HEK293 (cell line): ENCODE results near the gene DIS3L2.

Experiments
- CTCF ChIA-PET: fragments of 350-600 bp; formaldehyde crosslinking; extraction: SDS; loops from one replicate; lab custom pipeline; 2021; ENCODE audit warnings: antibody characterized with exemption; lab: Yijun Ruan, JAX
- POLR2A ChIA-PET: fragments of 300-600 bp; formaldehyde crosslinking; extraction: SDS; loops from one replicate; lab custom pipeline; 2020; ENCODE audit warnings: antibody characterized with exemption, inconsistent platforms; lab: Yijun Ruan, JAX
- H3K27ac ChIP-seq: fragments of 200-500 bp; sonication (Bioruptor generic); 2 replicates; pipeline ENCODE4 v1.5.1; 2014; ENCODE audit warnings: low read depth, low read length, control low read depth, inconsistent platforms; ENCODE audit errors: extremely low read depth
- H3K36me3 ChIP-seq, 2 experiments: fragments of 200-500 bp in 1 of 2; sonication (Bioruptor generic) in 1 of 2; 1 replicate in 1 of 2; 2 replicates in 1 of 2; pipeline ENCODE4 v1.5.1; 2014 to 2017; ENCODE audit warnings: inconsistent platforms in 2 of 2, low read length in 2 of 2; ENCODE audit not compliant: control insufficient read depth in 2 of 2, insufficient read depth in 1 of 2
- H3K4me1 ChIP-seq: fragments of 200-500 bp; sonication (Bioruptor generic); 2 replicates; pipeline ENCODE4 v1.5.1; 2014; ENCODE audit warnings: mild to moderate bottlenecking, low read length, inconsistent platforms; ENCODE audit not compliant: control insufficient read depth, insufficient read depth
- H3K4me3 ChIP-seq: 2 replicates; pipeline ENCODE4 v1.5.1; 2011; ENCODE audit warnings: low read depth, mild to moderate bottlenecking, control low read depth, low read length, moderate library complexity
- H3K9me3 ChIP-seq: fragments of 200-500 bp; sonication (Bioruptor generic); 2 replicates; pipeline ENCODE4 v1.5.1; 2014; ENCODE audit warnings: low read depth, low read length, inconsistent platforms; ENCODE audit not compliant: control insufficient read depth, insufficient read depth
- BCL11B ChIP-seq: fragments of 450-650 bp; formaldehyde crosslinking; IDR thresholded peaks from 2 replicates; pipeline ENCODE4 v1.5.1; 2016; ENCODE audit warnings: low read depth, missing biosample characterization, missing genetic modification characterization
- CTCF ChIP-seq: fragments of 450-650 bp; formaldehyde crosslinking; IDR thresholded peaks from 2 replicates; pipeline ENCODE4 v1.5.1; 2016; ENCODE audit warnings: missing biosample characterization, missing genetic modification characterization
- HOXD13 ChIP-seq: sonication (generic); formaldehyde crosslinking; IDR thresholded peaks from 2 replicates; pipeline ENCODE4 v1.8.0; 2022; ENCODE audit warnings: missing genetic modification reagents, borderline replicate concordance
- KLF16 ChIP-seq: fragments of 450-650 bp; formaldehyde crosslinking; IDR thresholded peaks from 2 replicates; pipeline ENCODE4 v1.5.1; 2017; ENCODE audit warnings: missing biosample characterization, missing genetic modification characterization
- MZF1 ChIP-seq: fragments of 450-650 bp; formaldehyde crosslinking; IDR thresholded peaks from 2 replicates; pipeline ENCODE4 v1.5.1; 2017; ENCODE audit warnings: missing biosample characterization, missing genetic modification characterization, borderline replicate concordance
- SP3 ChIP-seq: fragments of 450-650 bp; formaldehyde crosslinking; IDR thresholded peaks from 2 replicates; pipeline ENCODE4 v1.5.1; 2016; ENCODE audit warnings: missing biosample characterization, missing genetic modification characterization
- ZBTB20 ChIP-seq: fragments of 450-650 bp; formaldehyde crosslinking; IDR thresholded peaks from 2 replicates; pipeline ENCODE4 v1.5.1; 2016; ENCODE audit warnings: missing biosample characterization, missing genetic modification characterization
- ZNF146 ChIP-seq: fragments of 450-650 bp; formaldehyde crosslinking; IDR thresholded peaks from 2 replicates; pipeline ENCODE4 v1.5.1; 2016; ENCODE audit warnings: missing biosample characterization, missing genetic modification characterization
- ZNF302 ChIP-seq: fragments of 450-650 bp; formaldehyde crosslinking; IDR thresholded peaks from 2 replicates; pipeline ENCODE4 v1.5.1; 2016; ENCODE audit warnings: missing biosample characterization, missing genetic modification characterization, low read depth
- ZNF366 ChIP-seq: fragments of 450-650 bp; formaldehyde crosslinking; conservative IDR thresholded peaks from 2 replicates; pipeline ENCODE4 v1.5.1; 2016; ENCODE audit warnings: missing biosample characterization, missing genetic modification characterization
- ZNF473 ChIP-seq: fragments of 450-650 bp; formaldehyde crosslinking; IDR thresholded peaks from 2 replicates; pipeline ENCODE4 v1.5.1; 2017; ENCODE audit warnings: missing biosample characterization, missing genetic modification characterization
- ZNF514 ChIP-seq: fragments of 450-650 bp; formaldehyde crosslinking; IDR thresholded peaks from 2 replicates; pipeline ENCODE4 v1.5.1; 2016; ENCODE audit warnings: missing biosample characterization, missing genetic modification characterization
- ZNF600 ChIP-seq: fragments of 450-650 bp; formaldehyde crosslinking; IDR thresholded peaks from 2 replicates; pipeline ENCODE4 v1.5.1; 2016; ENCODE audit warnings: missing biosample characterization, missing genetic modification characterization
- ZNF837 ChIP-seq: fragments of 450-650 bp; formaldehyde crosslinking; IDR thresholded peaks from 2 replicates; pipeline ENCODE4 v1.5.1; 2016; ENCODE audit warnings: missing biosample characterization, missing genetic modification characterization
- TF ChIP-seq, protein P1 (sequence below): fragments of 450-650 bp; formaldehyde crosslinking; conservative IDR thresholded peaks from 2 replicates; pipeline ENCODE4 v1.5.1; 2016; ENCODE audit warnings: low read depth, missing biosample characterization, missing genetic modification characterization
- TF ChIP-seq, protein P2 (sequence below): fragments of 450-650 bp; formaldehyde crosslinking; IDR thresholded peaks from 2 replicates; pipeline ENCODE4 v1.5.1; 2016; ENCODE audit warnings: missing biosample characterization, missing genetic modification characterization
- TF ChIP-seq, protein P3 (sequence below): fragments of 450-650 bp; formaldehyde crosslinking; IDR thresholded peaks from 2 replicates; pipeline ENCODE4 v1.5.1; 2017; ENCODE audit warnings: missing biosample characterization, missing genetic modification characterization

Gene DIS3L2

GRCh38 chr2:232058063-232058877 lies 96.8 kb downstream of the DIS3L2 start (continued):
- TF ChIP-seq, protein P1, sequence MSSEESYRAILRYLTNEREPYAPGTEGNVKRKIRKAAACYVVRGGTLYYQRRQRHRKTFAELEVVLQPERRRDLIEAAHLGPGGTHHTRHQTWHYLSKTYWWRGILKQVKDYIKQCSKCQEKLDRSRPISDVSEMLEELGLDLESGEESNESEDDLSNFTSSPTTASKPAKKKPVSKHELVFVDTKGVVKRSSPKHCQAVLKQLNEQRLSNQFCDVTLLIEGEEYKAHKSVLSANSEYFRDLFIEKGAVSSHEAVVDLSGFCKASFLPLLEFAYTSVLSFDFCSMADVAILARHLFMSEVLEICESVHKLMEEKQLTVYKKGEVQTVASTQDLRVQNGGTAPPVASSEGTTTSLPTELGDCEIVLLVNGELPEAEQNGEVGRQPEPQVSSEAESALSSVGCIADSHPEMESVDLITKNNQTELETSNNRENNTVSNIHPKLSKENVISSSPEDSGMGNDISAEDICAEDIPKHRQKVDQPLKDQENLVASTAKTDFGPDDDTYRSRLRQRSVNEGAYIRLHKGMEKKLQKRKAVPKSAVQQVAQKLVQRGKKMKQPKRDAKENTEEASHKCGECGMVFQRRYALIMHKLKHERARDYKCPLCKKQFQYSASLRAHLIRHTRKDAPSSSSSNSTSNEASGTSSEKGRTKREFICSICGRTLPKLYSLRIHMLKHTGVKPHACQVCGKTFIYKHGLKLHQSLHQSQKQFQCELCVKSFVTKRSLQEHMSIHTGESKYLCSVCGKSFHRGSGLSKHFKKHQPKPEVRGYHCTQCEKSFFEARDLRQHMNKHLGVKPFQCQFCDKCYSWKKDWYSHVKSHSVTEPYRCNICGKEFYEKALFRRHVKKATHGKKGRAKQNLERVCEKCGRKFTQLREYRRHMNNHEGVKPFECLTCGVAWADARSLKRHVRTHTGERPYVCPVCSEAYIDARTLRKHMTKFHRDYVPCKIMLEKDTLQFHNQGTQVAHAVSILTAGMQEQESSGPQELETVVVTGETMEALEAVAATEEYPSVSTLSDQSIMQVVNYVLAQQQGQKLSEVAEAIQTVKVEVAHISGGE (tag by site-specific recombination) = no peak
- TF ChIP-seq ZNF302 (no peak), KLF16 (tag by site-specific recombination) (no peak), SP3 (tag by site-specific recombination) (no peak), ZNF837 (tag by site-specific recombination) (no peak), ZNF146 (tag by site-specific recombination) (no peak), ZNF600 (no peak)

DNA sequence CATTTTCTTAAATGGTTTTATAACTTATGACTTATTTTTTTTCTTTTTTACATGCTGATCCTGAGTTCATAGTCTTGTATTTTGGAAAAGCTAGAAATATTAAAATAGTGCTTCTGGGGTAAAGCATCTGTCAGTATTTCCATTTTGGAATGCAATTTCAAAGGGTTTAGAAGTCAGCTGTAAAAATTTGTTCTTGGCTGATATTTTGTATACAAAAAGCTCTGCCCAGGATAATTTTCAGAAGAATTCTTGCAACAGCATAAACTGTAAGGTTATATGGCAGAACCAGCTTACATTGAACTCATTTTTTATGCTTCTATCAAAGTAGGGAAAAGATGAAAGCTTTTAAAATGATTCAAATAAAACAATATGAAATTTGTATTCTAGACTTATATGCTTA lies 97.4 kb downstream of the DIS3L2 start:
- Histone ChIP-seq H3K9me3 (no peaks in the 10 kb centered on the region), H3K27ac (no peak overlapping the region), H3K4me3 (no peak overlapping the region), H3K36me3 (no peaks in the 10 kb centered on the region), H3K4me1 (no peaks in the 10 kb centered on the region; the same call in 1 of the 2 replicates)
- POLR2A ChIA-PET = no interaction called here
- TF ChIP-seq ZBTB20 (tag by site-specific recombination) (no peak), BCL11B (tag by site-specific recombination) (no peak), ZNF366 (tag by site-specific recombination) (no peak), HOXD13 (no peak), ZNF473 (tag by site-specific recombination) (no peak), MZF1 (tag by site-specific recombination) (no peak)
- TF ChIP-seq, protein P2, sequence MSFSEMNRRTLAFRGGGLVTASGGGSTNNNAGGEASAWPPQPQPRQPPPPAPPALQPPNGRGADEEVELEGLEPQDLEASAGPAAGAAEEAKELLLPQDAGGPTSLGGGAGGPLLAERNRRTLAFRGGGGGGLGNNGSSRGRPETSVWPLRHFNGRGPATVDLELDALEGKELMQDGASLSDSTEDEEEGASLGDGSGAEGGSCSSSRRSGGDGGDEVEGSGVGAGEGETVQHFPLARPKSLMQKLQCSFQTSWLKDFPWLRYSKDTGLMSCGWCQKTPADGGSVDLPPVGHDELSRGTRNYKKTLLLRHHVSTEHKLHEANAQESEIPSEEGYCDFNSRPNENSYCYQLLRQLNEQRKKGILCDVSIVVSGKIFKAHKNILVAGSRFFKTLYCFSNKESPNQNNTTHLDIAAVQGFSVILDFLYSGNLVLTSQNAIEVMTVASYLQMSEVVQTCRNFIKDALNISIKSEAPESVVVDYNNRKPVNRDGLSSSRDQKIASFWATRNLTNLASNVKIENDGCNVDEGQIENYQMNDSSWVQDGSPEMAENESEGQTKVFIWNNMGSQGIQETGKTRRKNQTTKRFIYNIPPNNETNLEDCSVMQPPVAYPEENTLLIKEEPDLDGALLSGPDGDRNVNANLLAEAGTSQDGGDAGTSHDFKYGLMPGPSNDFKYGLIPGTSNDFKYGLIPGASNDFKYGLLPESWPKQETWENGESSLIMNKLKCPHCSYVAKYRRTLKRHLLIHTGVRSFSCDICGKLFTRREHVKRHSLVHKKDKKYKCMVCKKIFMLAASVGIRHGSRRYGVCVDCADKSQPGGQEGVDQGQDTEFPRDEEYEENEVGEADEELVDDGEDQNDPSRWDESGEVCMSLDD (tag by site-specific recombination) = no peak
- TF ChIP-seq, all 188 proteins: peak for 0
- CTCF ChIA-PET = interaction anchor here (0.9 kb wide), 1 partner anchor 128 kb away, joined by 3 read pairs; no protein-coding TSS in a partner anchor

GRCh38 chr2:232061265-232061664 lies 99.8 kb downstream of the DIS3L2 start:
- Histone ChIP-seq H3K27ac (no peak overlapping the region), H3K36me3 (no peaks in the 10 kb centered on the region), H3K4me1 (no peaks in the 10 kb centered on the region; the same call in 1 of the 2 replicates), H3K9me3 (no peaks in the 10 kb centered on the region), H3K4me3 (no peak overlapping the region)
- TF ChIP-seq, protein P3, sequence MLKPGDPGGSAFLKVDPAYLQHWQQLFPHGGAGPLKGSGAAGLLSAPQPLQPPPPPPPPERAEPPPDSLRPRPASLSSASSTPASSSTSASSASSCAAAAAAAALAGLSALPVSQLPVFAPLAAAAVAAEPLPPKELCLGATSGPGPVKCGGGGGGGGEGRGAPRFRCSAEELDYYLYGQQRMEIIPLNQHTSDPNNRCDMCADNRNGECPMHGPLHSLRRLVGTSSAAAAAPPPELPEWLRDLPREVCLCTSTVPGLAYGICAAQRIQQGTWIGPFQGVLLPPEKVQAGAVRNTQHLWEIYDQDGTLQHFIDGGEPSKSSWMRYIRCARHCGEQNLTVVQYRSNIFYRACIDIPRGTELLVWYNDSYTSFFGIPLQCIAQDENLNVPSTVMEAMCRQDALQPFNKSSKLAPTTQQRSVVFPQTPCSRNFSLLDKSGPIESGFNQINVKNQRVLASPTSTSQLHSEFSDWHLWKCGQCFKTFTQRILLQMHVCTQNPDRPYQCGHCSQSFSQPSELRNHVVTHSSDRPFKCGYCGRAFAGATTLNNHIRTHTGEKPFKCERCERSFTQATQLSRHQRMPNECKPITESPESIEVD (tag by site-specific recombination) = peak; percentile 46
- TF ChIP-seq CTCF (tag by site-specific recombination) = no peak
- no peak for TF ChIP-seq ZNF514 (tag by site-specific recombination)
- CTCF ChIA-PET = no interaction called here
- POLR2A ChIA-PET = no interaction called here
